ENCODE data around the gene TLN1.
A peak's percentile ranks its signal among the peaks of the same experiment; 100 is the strongest.

TLN1 gene

GRCh38 chr9:35681341-35682002 lies 50.5 kb downstream of the TLN1 start:
- Histone ChIP-seq H3F3A (ENCODE audit: insufficient read depth, low read length) (no peaks in the 10 kb centered on the region), H3K27ac (ENCODE audit: low read depth, low read length, poor library complexity, severe bottlenecking) (no peak overlapping the region), H3K4me3 (ENCODE audit: low read depth, low read length, poor library complexity, severe bottlenecking) (no peak overlapping the region), H3K9me3 (ENCODE audit: low read length) (no peaks in the 10 kb centered on the region), H3K4me1 (ENCODE audit: insufficient read depth, low read length, severe bottlenecking) (peaks cover 12% of the 10 kb centered on the region), H3K9me2 (ENCODE audit: low read depth, low read length) (no peaks in the 10 kb centered on the region), H3K36me3 (ENCODE audit: insufficient read depth, low read length) (no peaks in the 10 kb centered on the region), H3K79me2 (ENCODE audit: insufficient read depth, low read length) (no peaks in the 10 kb centered on the region), H2AFZ (ENCODE audit: low read length) (no peak overlapping the region), H4K20me1 (ENCODE audit: insufficient read depth, low read length) (no peaks in the 10 kb centered on the region), H3K27me3 (ENCODE audit: insufficient read depth, low read length) (no peaks in the 10 kb centered on the region; the same call in 1 of the 2 replicates), H3K9ac (ENCODE audit: low read length) (no peak overlapping the region), H3K4me2 (ENCODE audit: low read length) (no peak overlapping the region)
- TF ChIP-seq EZH2 (IDR thresholded peaks at IDR 0.05; ENCODE audit: borderline replicate concordance, low read length) (no peak), CTCF (IDR thresholded peaks at IDR 0.05; ENCODE audit: low read length) (no peak)

GRCh38 chr9:35680331-35681105 lies 51.5 kb downstream of the TLN1 start:
- Histone ChIP-seq H3K27me3 (ENCODE audit: insufficient read depth, low read length) (no peaks in the 10 kb centered on the region; the same call in 1 of the 2 replicates), H3K9me3 (ENCODE audit: low read length) (no peaks in the 10 kb centered on the region), H3K27ac (ENCODE audit: low read depth, low read length, poor library complexity, severe bottlenecking) (no peak overlapping the region), H3K9me2 (ENCODE audit: low read depth, low read length) (no peaks in the 10 kb centered on the region), H3K4me1 (ENCODE audit: insufficient read depth, low read length, severe bottlenecking) (peaks cover 19% of the 10 kb centered on the region), H3K36me3 (ENCODE audit: insufficient read depth, low read length) (no peaks in the 10 kb centered on the region), H3F3A (ENCODE audit: insufficient read depth, low read length) (no peaks in the 10 kb centered on the region), H3K4me2 (ENCODE audit: low read length) (peak overlapping the region; percentile 37; the same call in 1 of the 2 replicates), H4K20me1 (ENCODE audit: insufficient read depth, low read length) (no peaks in the 10 kb centered on the region), H3K79me2 (ENCODE audit: insufficient read depth, low read length) (no peaks in the 10 kb centered on the region), H2AFZ (ENCODE audit: low read length) (no peak overlapping the region), H3K4me3 (ENCODE audit: low read depth, low read length, poor library complexity, severe bottlenecking) (no peak overlapping the region), H3K9ac (ENCODE audit: low read length) (peak overlapping the region; percentile 2; the same call in 1 of the 2 replicates)
- no peak for TF ChIP-seq EZH2 (IDR thresholded peaks at IDR 0.05; ENCODE audit: borderline replicate concordance, low read length)
- TF ChIP-seq CTCF (IDR thresholded peaks at IDR 0.05; ENCODE audit: low read length): no peak

- peaks cover 26% of the 10 kb centered on the region for H3K4me1 ChIP-seq (ENCODE audit: insufficient read depth, low read length, severe bottlenecking)
- H2AFZ ChIP-seq (ENCODE audit: low read length): no peak overlapping the region
- H3K79me2 ChIP-seq (ENCODE audit: insufficient read depth, low read length): no peaks in the 10 kb centered on the region
- H3F3A ChIP-seq (ENCODE audit: insufficient read depth, low read length): no peaks in the 10 kb centered on the region
- H4K20me1 ChIP-seq (ENCODE audit: insufficient read depth, low read length): no peaks in the 10 kb centered on the region
- no peak overlapping the region for H3K9ac ChIP-seq (ENCODE audit: low read length)
- H3K27ac ChIP-seq (ENCODE audit: low read depth, low read length, poor library complexity, severe bottlenecking): no peak overlapping the region
- H3K36me3 ChIP-seq (ENCODE audit: insufficient read depth, low read length): no peaks in the 10 kb centered on the region
- H3K9me2 ChIP-seq (ENCODE audit: low read depth, low read length): no peaks in the 10 kb centered on the region
- no peak for TF ChIP-seq CTCF (IDR thresholded peaks at IDR 0.05; ENCODE audit: low read length)
- no peak for TF ChIP-seq EZH2 (IDR thresholded peaks at IDR 0.05; ENCODE audit: borderline replicate concordance, low read length)
- peaks cover 4% of the 10 kb centered on the region for H3K27me3 ChIP-seq (ENCODE audit: insufficient read depth, low read length)
- H3K4me2 ChIP-seq (ENCODE audit: low read length): no peak overlapping the region
- H3K4me3 ChIP-seq (ENCODE audit: low read depth, low read length, poor library complexity, severe bottlenecking): no peak overlapping the region
- H3K9me3 ChIP-seq (ENCODE audit: low read length): no peaks in the 10 kb centered on the region
These were observed 52.1 kb downstream of the TLN1 start for GRCh38 chr9:35679766-35680330.

Data from OCI-LY1 (cell line).